ENCODE data around the gene ZNF469.

DNA sequence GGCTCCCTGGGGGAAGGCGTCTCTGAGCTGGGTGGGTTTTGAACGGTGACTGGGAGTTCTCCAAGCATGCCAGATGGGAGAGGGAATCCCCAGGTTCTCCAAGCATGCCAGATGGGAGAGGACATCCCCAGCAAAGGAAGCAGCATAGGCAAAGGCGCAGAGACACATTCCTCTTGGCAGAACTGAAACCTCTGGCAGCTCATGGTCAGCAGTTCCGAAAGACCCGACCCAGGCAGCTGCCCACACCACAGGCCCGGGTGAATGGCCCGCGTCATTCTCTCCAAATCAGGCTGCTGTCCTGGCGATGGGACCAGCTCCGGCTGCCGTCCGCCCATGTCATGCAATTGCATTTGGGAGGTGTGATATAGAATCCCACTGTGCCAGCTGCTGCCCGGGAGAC is 8.0 kb downstream of the ZNF469 start:
- no peak for TF ChIP-seq SMC3 (conservative IDR thresholded peaks at IDR 0.05; ENCODE audit: poor library complexity)
- TF ChIP-seq, protein P1, sequence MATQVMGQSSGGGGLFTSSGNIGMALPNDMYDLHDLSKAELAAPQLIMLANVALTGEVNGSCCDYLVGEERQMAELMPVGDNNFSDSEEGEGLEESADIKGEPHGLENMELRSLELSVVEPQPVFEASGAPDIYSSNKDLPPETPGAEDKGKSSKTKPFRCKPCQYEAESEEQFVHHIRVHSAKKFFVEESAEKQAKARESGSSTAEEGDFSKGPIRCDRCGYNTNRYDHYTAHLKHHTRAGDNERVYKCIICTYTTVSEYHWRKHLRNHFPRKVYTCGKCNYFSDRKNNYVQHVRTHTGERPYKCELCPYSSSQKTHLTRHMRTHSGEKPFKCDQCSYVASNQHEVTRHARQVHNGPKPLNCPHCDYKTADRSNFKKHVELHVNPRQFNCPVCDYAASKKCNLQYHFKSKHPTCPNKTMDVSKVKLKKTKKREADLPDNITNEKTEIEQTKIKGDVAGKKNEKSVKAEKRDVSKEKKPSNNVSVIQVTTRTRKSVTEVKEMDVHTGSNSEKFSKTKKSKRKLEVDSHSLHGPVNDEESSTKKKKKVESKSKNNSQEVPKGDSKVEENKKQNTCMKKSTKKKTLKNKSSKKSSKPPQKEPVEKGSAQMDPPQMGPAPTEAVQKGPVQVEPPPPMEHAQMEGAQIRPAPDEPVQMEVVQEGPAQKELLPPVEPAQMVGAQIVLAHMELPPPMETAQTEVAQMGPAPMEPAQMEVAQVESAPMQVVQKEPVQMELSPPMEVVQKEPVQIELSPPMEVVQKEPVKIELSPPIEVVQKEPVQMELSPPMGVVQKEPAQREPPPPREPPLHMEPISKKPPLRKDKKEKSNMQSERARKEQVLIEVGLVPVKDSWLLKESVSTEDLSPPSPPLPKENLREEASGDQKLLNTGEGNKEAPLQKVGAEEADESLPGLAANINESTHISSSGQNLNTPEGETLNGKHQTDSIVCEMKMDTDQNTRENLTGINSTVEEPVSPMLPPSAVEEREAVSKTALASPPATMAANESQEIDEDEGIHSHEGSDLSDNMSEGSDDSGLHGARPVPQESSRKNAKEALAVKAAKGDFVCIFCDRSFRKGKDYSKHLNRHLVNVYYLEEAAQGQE (IDR thresholded peaks at IDR 0.05; ENCODE audit: borderline replicate concordance): no peak
- no peak for TF ChIP-seq POLR2AphosphoS5 (IDR thresholded peaks at IDR 0.05)
- no peak for TF ChIP-seq EZH2 (IDR thresholded peaks at IDR 0.05; ENCODE audit: borderline replicate concordance, insufficient read depth, low read length, poor library complexity, severe bottlenecking)
- TF ChIP-seq, protein P2, sequence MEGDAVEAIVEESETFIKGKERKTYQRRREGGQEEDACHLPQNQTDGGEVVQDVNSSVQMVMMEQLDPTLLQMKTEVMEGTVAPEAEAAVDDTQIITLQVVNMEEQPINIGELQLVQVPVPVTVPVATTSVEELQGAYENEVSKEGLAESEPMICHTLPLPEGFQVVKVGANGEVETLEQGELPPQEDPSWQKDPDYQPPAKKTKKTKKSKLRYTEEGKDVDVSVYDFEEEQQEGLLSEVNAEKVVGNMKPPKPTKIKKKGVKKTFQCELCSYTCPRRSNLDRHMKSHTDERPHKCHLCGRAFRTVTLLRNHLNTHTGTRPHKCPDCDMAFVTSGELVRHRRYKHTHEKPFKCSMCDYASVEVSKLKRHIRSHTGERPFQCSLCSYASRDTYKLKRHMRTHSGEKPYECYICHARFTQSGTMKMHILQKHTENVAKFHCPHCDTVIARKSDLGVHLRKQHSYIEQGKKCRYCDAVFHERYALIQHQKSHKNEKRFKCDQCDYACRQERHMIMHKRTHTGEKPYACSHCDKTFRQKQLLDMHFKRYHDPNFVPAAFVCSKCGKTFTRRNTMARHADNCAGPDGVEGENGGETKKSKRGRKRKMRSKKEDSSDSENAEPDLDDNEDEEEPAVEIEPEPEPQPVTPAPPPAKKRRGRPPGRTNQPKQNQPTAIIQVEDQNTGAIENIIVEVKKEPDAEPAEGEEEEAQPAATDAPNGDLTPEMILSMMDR (IDR thresholded peaks at IDR 0.05; ENCODE audit: poor library complexity, severe bottlenecking): no peak
- TF ChIP-seq TAF1 (IDR thresholded peaks at IDR 0.05; ENCODE audit: low read depth): no peak
- TF ChIP-seq RAD21 (conservative IDR thresholded peaks at IDR 0.05): no peak
- TF ChIP-seq MXI1 (conservative IDR thresholded peaks at IDR 0.05; ENCODE audit: poor library complexity, severe bottlenecking): no peak

All from neural cell (in vitro differentiated cells).